SK-N-MC (cell line): ENCODE results near the gene CLIC5.

ENCODE experiments used
- EZH2 ChIP-seq: fragments of 200-600 bp; sonication (generic); IDR thresholded peaks from one replicate; pipeline ENCODE4 v1.6.1; 2017; ENCODE audit warnings: antibody characterized with exemption
- FOXP2 ChIP-seq: optimal IDR thresholded peaks from 2 replicates; pipeline ENCODE3; 2011; ENCODE audit warnings: mild to moderate bottlenecking, moderate library complexity; ENCODE audit not compliant: insufficient read depth; ENCODE audit errors: extremely low read length, control extremely low read depth
- POLR2AphosphoS5 ChIP-seq: IDR thresholded peaks from 2 replicates; pipeline ENCODE4 v1.6.1; 2012; ENCODE audit warnings: mild to moderate bottlenecking, low read depth, low read length, borderline replicate concordance

DNA sequence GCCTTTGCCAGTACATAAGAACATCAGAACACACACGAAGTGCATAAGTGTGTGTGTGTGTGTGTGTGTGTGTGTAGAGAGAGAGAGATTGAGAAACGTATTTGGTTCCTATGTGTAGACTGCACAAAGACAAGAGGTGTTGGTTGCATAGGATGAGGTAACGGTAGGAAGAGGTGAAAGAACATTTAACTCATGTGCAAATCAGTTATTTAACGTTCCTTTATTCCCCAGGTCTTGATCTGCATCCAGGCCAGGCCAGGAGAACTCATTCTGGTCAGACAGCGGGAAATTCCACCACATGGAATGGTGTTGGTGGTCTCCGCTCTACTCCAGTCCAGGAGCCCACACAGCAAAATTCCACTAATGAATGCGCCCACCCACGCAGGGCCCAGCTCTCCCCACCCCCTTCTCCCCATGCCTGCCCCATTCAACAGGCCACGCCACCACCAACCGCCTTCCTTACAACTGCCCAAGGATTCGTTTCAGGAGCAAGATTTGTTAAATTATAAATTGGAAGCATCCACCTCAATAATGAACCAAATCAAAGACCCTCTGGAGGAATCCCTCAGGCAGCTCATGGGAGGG is 86.8 kb downstream of the CLIC5 start:
- no peak for TF ChIP-seq POLR2AphosphoS5
- no peak for TF ChIP-seq EZH2
- no peak for TF ChIP-seq FOXP2
